H1 (cell line): ENCODE measurements around the gene SLC12A6. TPM values are rescaled to one million over a fixed set of nuclear protein-coding genes. Genes with fewer than 3 reads are reported as not detected.

Experiments
- polyA plus RNA-seq, 7 experiments: library from polyadenylated mRNA; depleted of rRNA in 3 of 7; stranded (reverse) in 5 of 7; unstranded in 2 of 7; fragments of >200 nt in 5 of 7; fragments of 200-250 nt in 2 of 7; gene quantifications; 1 replicate in 5 of 7; 2 replicates in 1 of 7; 4 replicates in 1 of 7; pipeline versions ENCODE4 v1.2.1 to v1.2.3, GENCODE V29; 2011 to 2013; ENCODE audit warnings: missing spikeins in 2 of 7, mixed read lengths in 2 of 7
- total RNA-seq: library from RNA; stranded (reverse); fragmentation: NEBNext Ultra II Directional; extraction: Animal tissue kit (Norgen Biotek cat#: 25700); gene quantifications from 2 replicates; pipeline ENCODE4 v1.2.1, GENCODE V29; 2021
- TF ChIP-seq, protein P1 (sequence below), 3 experiments: IDR thresholded peaks; 1 replicate in 2 of 3; 2 replicates in 1 of 3; pipeline versions ENCODE4 v1.5.1 to v1.6.1; 2011; ENCODE audit warnings: low read length in 3 of 3, mild to moderate bottlenecking in 3 of 3, inconsistent platforms in 2 of 3, low read depth in 1 of 3, moderate library complexity in 1 of 3; ENCODE audit not compliant: insufficient read depth in 1 of 3; ENCODE audit errors: control extremely low read depth in 1 of 3

The SLC12A6 gene
- total and polyA plus RNA-seq, 2 of the 8 experiments (the other 6 are each of a cell fraction or from before 2014, with no cell fraction given), result 9.2 to 11.1 TPM

- TF ChIP-seq, protein P1, sequence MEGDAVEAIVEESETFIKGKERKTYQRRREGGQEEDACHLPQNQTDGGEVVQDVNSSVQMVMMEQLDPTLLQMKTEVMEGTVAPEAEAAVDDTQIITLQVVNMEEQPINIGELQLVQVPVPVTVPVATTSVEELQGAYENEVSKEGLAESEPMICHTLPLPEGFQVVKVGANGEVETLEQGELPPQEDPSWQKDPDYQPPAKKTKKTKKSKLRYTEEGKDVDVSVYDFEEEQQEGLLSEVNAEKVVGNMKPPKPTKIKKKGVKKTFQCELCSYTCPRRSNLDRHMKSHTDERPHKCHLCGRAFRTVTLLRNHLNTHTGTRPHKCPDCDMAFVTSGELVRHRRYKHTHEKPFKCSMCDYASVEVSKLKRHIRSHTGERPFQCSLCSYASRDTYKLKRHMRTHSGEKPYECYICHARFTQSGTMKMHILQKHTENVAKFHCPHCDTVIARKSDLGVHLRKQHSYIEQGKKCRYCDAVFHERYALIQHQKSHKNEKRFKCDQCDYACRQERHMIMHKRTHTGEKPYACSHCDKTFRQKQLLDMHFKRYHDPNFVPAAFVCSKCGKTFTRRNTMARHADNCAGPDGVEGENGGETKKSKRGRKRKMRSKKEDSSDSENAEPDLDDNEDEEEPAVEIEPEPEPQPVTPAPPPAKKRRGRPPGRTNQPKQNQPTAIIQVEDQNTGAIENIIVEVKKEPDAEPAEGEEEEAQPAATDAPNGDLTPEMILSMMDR (IDR thresholded peaks at IDR 0.05; ENCODE audit: control extremely low read depth in 1 of 3, insufficient read depth in 1 of 3, low read depth in 1 of 3, low read length in 3 of 3), result no peak
Observed at GRCh38 chr15:34292621-34293020, 45.0 kb downstream of the SLC12A6 start (continued).
